Nucleus accumbens (tissue), 56 donors: ENCODE measurements around the gene ANKH.
A peak's percentile ranks its signal among the peaks of the same experiment; 100 is the strongest.
"Not testable (repeated sequence)": the region's sequence is repeated elsewhere in the genome, so short reads cannot be mapped to it uniquely, and the experiment has no call there.

Source experiments
- DNase-seq, 56 donors: peaks; one replicate each; lab custom pipeline; 2025; lab: John Stamatoyannopoulos, UW

Gene ANKH

GRCh38 chr5:14884062-14884612 lies 12.6 kb upstream of the ANKH start:
- no peak for DNase-seq

- DNase-seq = no peak
Observed at GRCh38 chr5:14882658-14883580, 11.3 kb upstream of the ANKH start.

GRCh38 chr5:14881826-14882225 lies 10.2 kb upstream of the ANKH start:
- DNase-seq = no peak

GRCh38 chr5:14880688-14881087 lies 9.1 kb upstream of the ANKH start:
- no peak for DNase-seq

GRCh38 chr5:14879937-14880589 lies 8.5 kb upstream of the ANKH start:
- DNase-seq = no peak

- DNase-seq = no peak
Observed at GRCh38 chr5:14879393-14879792, 7.8 kb upstream of the ANKH start.

- not testable (repeated sequence) for DNase-seq
Observed at GRCh38 chr5:14878192-14878591, 6.6 kb upstream of the ANKH start.

GRCh38 chr5:14876095-14876494 lies 4.5 kb upstream of the ANKH start:
- DNase-seq = no peak

- no peak for DNase-seq
Observed at GRCh38 chr5:14873790-14874189, 2.2 kb upstream of the ANKH start.

GRCh38 chr5:14873093-14873492 lies 1.5 kb upstream of the ANKH start:
- DNase-seq = no peak

- peak in 53 of 56 donors; percentile 6 to 87 (median 64) for DNase-seq
Observed at GRCh38 chr5:14872070-14872989, 752 bp upstream of the ANKH start.

GRCh38 chr5:14870337-14871213 lies 1.0 kb downstream of the ANKH start:
- peak in 45 of 56 donors; percentile 5 to 60 (median 29) for DNase-seq

- peak in 4 of 56 donors; percentile 4 to 32 (median 10) for DNase-seq
Observed at GRCh38 chr5:14869668-14870164, 1.9 kb downstream of the ANKH start.

GRCh38 chr5:14869233-14869632 lies 2.3 kb downstream of the ANKH start:
- no peak for DNase-seq

- DNase-seq = no peak
Observed at GRCh38 chr5:14868771-14869170, 2.8 kb downstream of the ANKH start.

GRCh38 chr5:14864181-14864812 lies 7.3 kb downstream of the ANKH start:
- DNase-seq = no peak

GRCh38 chr5:14863105-14863504 lies 8.5 kb downstream of the ANKH start:
- DNase-seq = no peak

- DNase-seq = no peak
Observed at GRCh38 chr5:14861123-14861765, 10.3 kb downstream of the ANKH start.
